GM18520 (cell line): ENCODE data around the gene IFI27.

Experiments
- ATAC-seq: cut with Tn5 transposase; IDR thresholded peaks from one replicate; pipeline ENCODE4 v1.9.1; 2021; ENCODE audit not compliant: unreplicated experiment

The IFI27 gene

DNA sequence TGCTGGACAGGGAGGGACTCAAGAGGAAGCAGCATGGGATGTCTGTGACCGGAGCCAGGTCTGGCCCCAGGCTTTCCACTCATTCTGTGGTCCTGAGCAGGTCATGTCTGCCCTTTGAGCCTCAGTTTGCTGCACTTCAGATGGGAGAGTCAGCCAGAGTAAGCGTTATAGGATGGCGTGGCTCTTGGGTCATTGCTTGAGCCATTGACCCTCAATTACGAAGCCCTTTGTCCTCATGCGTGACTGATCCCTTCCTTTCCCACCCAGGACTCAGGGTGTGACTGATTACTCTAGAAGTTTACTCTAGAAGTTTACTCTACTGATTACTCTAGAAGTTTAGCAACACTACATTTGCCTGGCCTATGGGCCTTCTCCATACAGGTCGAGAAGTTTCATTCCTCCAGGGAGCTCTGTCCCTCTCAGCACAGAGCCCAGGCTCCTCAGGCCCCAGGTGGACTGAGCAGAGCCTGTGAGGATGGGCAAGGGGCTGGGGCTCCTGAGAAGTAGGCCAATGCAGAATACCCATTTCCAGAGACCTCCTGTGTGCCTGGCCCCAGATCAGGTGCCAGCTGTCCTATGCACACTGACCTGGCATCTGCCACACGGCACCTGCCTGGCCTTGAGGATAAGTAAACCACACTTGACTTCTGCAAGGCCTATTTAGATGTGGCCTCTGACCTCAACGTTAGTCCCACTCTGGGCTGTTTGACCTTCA is 7.6 kb upstream of the IFI27 start:
- no peak for ATAC-seq

DNA sequence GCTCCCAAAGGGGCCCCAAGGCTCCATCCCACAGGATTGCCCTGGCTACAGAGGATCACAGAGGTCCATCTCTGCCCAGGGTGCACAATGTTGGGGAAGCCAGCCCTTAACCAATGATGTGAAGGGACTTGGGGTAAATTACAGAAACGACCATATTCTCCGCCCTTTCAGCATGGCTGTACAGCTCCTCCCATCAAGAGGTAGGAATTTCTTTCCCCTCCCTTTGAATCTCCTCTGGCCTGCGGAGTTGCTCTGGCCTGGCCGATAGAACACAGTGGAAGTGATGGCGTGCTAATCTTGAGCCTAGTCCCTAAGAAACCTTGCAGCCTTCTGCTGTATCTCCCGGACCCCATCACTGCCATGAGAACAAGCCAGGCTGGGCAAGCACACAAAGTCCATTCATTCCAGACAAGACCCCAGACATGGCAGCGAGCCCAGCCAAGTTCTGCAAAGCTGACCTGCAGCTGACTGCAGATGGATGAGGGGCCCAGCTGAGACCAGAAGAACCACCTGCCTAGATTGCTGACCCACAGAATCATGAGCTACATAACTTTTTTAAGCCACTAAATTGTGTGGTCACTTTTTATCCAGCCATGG is 6.9 kb upstream of the IFI27 start:
- ATAC-seq: no peak

- ATAC-seq: no peak
Measured at GRCh38 chr14:94104731-94105130, 5.8 kb upstream of the IFI27 start.

GRCh38 chr14:94109915-94110250 is 653 bp upstream of the IFI27 start:
- ATAC-seq: no peak

GRCh38 chr14:94111276-94112095 is 950 bp downstream of the IFI27 start:
- ATAC-seq: no peak

GRCh38 chr14:94112513-94113063 is 2.1 kb downstream of the IFI27 start:
- no peak for ATAC-seq

DNA sequence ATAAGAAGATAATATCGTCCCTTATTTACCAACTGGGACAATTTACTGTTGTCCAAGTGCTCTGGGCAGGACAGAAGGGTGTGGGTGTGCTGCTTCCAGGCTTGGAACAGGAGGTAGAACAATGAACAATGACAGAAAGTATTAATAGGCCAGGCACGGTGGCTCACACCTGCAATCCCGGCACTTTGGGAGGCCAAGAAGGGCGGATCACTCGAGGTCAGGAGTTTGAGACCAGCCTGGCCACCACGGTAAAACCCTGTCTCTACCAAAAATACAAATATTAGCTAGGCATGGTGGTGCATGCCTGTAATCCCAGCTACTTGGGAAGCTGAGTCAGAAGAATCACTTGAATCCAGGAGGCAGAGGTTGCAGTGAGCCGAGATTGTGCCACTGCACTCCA is 2.5 kb downstream of the IFI27 start:
- no peak for ATAC-seq

GRCh38 chr14:94113490-94113889 is 3.0 kb downstream of the IFI27 start:
- ATAC-seq: no peak

DNA sequence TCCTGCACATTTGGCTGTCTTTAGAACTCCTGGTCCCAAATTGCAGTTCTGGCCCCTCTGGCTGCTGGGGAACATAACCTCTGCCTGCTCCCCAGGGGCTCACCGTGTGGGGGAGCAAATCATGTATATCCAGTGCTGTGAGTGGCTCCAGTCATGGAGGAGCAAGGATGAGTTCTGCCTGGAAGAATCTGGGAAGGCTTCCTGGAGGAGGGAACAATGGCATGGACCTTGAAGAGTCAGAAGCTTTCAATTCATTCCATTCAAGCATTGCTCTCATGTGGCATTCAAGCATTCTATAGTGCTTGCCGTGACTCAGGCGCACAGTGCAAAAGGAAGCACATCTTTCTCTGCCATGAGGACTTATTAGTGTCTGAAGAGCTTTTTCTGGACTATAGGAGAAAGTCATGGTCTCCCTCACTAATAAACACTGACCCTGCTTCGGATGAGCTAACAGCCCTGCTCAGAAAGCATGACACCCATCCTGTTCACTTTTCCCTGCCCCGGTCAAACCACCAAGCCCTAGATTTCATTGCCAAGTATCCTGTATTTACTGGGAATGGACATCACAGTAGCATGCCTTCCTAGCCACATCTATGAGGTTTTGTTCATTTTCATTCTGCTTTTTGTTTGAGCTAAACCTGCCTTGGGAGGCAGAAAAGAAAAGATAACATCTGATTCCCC is 3.5 kb downstream of the IFI27 start:
- no peak for ATAC-seq

GRCh38 chr14:94114589-94115057 is 4.1 kb downstream of the IFI27 start:
- ATAC-seq: no peak

- no peak for ATAC-seq
Measured at GRCh38 chr14:94115058-94115591, 4.6 kb downstream of the IFI27 start.

GRCh38 chr14:94115631-94116030 is 5.1 kb downstream of the IFI27 start:
- ATAC-seq: no peak

- no peak for ATAC-seq
Measured at GRCh38 chr14:94116701-94117100, 6.2 kb downstream of the IFI27 start.

DNA sequence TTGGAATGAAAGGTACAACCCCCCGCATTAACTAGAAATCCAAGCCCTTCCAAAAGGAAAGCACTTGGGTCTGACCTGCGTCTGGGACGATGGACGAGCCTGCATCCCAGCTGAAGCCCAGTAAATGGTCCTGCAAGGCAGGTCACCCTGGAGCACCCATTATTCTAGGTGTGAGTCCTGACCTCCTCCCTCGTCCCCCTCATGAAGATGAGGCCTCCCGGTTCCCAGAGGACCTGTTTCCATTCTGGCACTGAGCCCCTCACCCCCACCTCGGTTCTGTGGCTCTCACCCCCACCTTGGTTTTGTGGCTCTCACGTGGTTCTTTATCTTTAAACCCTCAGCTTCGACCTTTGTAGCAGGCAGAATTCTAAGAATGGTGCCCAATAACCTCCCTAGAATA is 7.3 kb downstream of the IFI27 start:
- no peak for ATAC-seq

DNA sequence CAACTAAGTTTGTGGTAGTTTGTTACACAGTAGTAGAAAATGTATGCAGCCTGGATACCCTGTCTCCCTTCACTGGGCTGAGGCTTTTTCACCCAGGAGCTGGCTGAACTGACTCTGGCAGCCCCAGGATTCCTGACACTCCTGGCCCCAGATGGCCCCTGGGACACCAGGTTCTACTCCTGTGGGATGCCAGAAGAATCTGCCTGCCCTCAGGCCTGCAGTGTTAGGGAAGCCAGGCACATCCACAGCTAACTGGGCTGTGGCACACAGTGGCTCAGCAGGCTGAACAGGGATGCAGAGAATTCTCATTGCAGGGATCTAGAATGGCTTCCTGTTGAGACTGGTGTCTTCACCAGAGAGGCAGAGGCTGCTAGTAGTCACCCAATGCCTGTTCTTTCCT is 8.5 kb downstream of the IFI27 start:
- ATAC-seq: no peak

GRCh38 chr14:94120667-94121340 is 10.3 kb downstream of the IFI27 start:
- no peak for ATAC-seq

GRCh38 chr14:94121485-94121884 is 10.9 kb downstream of the IFI27 start:
- ATAC-seq: no peak

DNA sequence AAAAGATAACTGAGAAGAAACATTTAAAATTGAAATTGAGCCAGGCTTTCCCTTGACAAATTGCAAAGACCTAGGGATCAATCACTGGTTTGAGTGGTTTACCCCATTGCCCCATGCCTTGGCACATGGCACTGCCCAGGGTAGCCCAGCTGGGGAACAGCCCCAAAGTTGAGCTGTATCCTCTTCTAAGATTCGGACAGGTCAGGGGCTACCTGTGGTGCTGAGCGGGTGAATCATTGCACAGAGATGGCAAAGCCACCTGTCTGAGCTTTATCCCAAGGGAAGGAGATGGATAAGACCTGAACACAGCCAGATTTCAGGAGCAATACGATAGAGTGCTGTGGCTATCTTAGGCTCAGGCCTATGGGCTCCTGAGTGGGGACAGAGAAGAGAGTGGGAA is 11.9 kb downstream of the IFI27 start:
- no peak for ATAC-seq

DNA sequence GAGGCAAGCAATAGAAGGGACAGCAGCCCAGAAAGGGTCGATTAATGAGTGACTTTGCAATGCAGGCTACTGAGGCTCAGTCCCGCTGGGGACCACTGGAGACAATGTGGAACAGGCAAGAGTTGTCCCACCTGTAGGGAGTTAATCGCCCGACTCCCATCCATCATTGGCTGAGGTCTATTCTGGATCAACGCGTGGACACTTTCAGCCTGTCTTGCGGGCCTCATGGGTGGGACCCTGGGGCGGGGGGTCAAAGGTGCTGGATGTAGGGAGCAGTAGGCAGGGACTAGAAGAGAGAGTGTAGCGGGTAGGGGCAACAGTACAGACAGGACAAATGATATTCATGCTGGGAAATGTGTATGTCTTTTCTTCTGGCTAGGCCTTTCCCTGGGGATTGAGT is 12.8 kb downstream of the IFI27 start:
- no peak for ATAC-seq

DNA sequence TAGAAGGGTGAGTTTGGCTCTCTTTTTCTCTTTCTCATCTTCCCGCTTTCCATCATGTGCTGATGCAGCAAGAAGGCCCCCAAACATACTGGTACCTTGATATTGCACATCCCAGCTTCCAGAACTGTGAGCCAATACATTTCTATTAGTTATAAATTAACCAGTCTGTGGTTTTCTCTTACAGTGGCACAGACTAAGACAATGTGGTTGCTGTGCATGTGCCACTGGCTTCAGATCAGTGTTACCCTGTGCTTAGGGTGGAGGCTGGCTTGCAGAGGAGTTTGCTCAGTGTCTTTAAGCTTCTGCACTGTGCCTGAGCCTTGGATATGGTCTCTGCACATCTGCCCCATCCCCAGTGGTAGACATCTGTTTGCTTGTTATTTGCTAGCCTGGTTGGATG is 13.3 kb downstream of the IFI27 start:
- ATAC-seq: no peak
